Neuron (in vitro differentiated cells): ENCODE data around the gene KLHL25.

Source experiments
- H2AFZ ChIP-seq: one replicate; pipeline ENCODE4 v1.6.1; 2013; ENCODE audit warnings: low read depth, mild to moderate bottlenecking, inconsistent platforms, low read length, moderate library complexity
- H3K27me3 ChIP-seq: one replicate; pipeline ENCODE4 v1.6.1; 2013; ENCODE audit warnings: low read length; ENCODE audit not compliant: insufficient read depth
- H3K36me3 ChIP-seq: one replicate; pipeline ENCODE4 v1.6.1; 2013; ENCODE audit warnings: low read length; ENCODE audit not compliant: insufficient read depth
- H3K4me1 ChIP-seq: one replicate; pipeline ENCODE4 v1.6.1; 2013; ENCODE audit warnings: low read length; ENCODE audit not compliant: insufficient read depth
- H3K4me3 ChIP-seq: 2 replicates; pipeline ENCODE4 v1.5.1; 2013; ENCODE audit warnings: mild to moderate bottlenecking, low read length, moderate library complexity
- H3K9me3 ChIP-seq: one replicate; pipeline ENCODE4 v1.6.1; 2013; ENCODE audit warnings: low read length

KLHL25 gene

GRCh38 chr15:85716261-85716660 lies 78.5 kb downstream of the KLHL25 start:
- Histone ChIP-seq H3K9me3 (peaks cover 2% of the 10 kb centered on the region), H2AFZ (no peak overlapping the region), H3K36me3 (peaks cover 70% of the 10 kb centered on the region), H3K4me3 (no peak overlapping the region), H3K27me3 (no peaks in the 10 kb centered on the region), H3K4me1 (no peaks in the 10 kb centered on the region)

GRCh38 chr15:85711580-85712192 lies 83.0 kb downstream of the KLHL25 start:
- H2AFZ ChIP-seq, result no peak overlapping the region
- H3K4me1 ChIP-seq, result peaks cover 13% of the 10 kb centered on the region
- H3K9me3 ChIP-seq, result peaks cover 2% of the 10 kb centered on the region
- H3K27me3 ChIP-seq, result no peaks in the 10 kb centered on the region
- H3K4me3 ChIP-seq, result no peak overlapping the region
- H3K36me3 ChIP-seq, result peaks cover 39% of the 10 kb centered on the region

- Histone ChIP-seq H3K4me3 (no peak overlapping the region), H3K27me3 (no peaks in the 10 kb centered on the region), H3K36me3 (peaks cover 31% of the 10 kb centered on the region), H3K9me3 (peaks cover 2% of the 10 kb centered on the region), H2AFZ (no peak overlapping the region), H3K4me1 (peaks cover 14% of the 10 kb centered on the region)
Observed at GRCh38 chr15:85710340-85710842, 84.3 kb downstream of the KLHL25 start.
